GM18867 (cell line): ENCODE measurements around the gene NUMB.

Experiments used
- ATAC-seq: cut with Tn5 transposase; IDR thresholded peaks from one replicate; pipeline ENCODE4 v1.9.1; 2021; ENCODE audit warnings: mild to moderate bottlenecking, moderate library complexity; ENCODE audit not compliant: unreplicated experiment

NUMB gene

DNA sequence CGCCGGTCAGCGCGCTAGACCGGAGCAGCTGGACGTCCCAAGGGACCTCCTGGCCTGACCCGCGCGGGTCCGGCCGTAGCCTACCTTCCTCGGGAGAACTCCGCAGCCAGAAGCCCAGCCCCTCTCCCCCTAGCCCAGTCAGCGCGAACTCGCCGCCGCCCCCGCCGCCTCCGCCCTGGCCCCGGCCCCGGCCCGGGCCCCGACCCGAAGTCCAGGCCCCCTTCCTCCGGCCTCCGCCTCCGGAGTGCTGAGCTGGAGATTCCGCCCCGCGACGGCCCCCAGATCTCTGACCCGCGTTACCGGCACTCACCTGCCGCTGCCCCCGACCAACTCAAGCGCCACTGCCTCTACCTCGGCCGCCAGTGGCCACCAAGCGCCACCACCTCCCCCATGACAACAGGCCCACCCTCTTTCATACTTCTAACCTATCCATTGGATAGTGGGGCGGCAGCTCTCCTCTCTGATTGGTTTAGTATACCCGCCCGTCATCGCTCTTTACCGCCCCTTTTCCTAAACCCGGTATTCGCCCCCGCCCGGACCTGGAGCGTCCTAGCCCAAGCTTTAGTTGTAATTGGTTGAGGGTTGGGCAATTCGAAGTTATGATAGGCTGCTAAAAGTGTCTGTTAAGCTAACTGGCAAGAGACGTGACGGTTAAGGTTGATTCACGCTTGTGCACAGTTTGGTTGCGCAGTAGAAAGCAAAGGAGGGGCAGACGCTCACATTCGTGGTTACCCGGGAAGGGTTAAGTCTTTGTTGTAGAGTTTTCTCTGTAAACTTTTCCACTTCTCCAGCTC is at the start of gene NUMB:
NUMB (minus strand) TSS at position 364 of the 794 bp plus-strand sequence. CDS start 102,795 bp downstream, outside the sequence.
- ATAC-seq, result peak; percentile 93

DNA sequence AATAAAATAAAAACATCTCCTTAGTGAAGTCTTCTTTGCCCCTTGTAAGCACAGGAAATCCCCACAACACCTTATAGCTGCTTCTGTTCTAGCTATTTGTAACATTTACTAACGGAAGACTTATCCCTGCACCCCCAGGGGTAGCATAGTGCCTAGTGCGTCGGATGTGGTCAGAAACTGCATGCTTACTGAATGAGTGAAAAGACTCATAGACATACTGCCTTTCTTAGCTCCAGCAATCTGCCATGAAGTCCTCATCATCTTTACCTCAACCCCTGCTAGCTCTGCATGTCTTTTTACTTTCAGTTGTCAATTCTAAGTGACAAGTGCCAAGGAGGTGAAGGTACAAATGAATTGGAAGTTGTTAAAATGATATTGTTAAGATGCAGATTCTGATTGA is 45.3 kb upstream of the NUMB start:
- ATAC-seq, result no peak

DNA sequence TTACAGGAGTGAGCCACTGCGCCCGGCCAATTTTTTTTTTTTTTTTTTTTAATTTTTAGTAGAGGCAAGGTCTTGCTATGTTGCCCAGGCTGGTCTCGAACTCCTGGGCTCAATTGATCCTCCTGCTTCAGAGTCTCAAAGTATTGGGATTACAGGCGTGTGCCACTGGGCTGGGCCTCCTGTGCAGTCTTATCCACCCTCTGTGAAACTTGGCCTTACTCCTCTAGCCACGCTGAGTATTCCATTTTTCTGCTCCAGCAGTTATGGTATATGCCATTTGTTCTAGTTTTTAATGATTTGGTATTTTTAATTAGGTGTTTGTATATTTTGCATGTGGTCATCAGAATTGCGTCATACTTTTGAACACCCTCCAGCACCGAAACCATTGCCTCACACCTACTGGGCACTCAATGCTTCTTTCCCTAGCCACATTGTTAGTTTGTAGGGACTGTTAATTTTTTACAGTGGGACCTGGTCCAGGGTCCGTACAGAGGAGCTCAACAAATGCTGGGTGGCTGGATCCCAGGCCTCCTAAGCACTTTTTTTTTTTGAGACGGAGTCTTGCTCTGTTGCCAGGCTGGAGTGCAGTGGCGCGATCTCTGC is 43.8 kb upstream of the NUMB start:
- no peak for ATAC-seq

DNA sequence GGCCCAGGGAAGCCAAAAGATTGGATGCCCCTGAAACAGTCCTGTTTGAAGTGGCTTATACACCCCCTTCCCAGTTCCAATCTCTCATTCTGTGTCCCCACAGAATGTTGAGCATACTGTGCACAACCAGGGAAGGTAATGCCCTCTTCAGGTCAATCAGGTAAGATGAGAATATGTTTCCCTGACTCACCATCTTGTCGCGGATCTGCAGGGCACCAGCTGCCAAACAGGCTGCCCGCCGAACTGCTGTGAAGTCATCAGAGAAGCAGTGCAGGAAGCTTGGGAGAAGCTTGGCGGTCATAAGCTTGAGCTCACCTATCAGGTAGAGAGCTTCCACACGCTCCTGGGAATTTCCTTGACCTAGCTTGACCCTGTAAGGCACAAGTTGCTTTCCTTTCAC is 42.0 kb upstream of the NUMB start:
- no peak for ATAC-seq

DNA sequence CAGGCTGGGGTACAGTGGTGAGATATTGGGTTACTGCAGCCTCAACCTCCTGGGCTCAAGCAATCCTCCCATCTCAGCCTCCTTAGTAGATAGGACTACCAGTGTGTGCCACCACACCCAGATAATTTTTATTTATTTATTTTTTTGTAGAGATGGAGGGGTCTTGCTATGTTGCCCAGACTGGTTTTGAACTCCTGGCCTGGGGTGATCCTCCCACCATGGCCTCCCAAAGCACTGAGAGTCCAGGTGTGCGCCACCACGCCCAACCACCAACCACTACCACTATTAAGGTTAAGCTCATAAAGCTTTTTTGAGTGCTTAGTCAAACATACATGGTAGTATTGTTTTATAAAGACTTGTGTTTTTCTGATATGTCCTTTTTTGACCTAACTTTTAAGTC is 36.2 kb upstream of the NUMB start:
- no peak for ATAC-seq

DNA sequence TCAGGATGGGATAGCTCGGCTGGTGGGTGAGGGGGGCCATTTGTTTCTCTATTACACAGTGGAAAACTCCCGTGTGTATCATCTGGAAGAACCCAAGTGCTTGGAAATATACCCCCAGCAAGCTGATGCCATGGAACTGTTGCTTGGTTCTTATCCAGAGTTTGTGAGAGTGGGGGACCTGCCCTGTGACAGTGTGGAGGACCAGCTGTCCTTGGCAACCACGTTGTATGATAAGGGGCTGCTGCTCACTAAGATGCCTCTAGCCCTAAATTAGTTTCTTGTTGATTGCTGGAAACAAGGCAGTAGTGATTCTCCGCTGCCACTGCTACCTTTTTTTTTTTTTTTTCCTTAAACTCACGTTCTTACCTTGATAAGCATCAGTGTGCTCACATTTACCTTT is 34.3 kb upstream of the NUMB start:
- ATAC-seq, result no peak

DNA sequence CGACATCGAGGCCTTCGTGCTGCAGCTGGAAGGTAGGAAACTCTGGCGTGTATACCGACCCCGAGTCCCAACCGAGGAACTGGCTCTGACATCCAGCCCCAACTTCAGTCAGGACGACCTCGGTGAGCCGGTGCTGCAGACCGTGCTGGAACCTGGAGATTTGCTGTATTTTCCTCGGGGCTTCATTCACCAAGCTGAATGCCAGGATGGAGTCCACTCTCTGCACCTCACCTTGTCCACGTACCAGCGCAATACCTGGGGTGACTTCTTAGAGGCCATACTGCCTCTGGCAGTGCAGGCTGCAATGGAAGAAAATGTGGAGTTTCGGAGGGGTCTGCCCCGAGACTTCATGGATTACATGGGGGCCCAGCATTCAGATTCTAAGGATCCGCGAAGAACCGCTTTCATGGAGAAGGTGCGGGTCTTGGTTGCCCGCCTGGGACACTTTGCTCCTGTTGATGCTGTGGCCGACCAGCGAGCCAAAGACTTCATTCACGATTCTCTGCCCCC is 33.8 kb upstream of the NUMB start:
- no peak for ATAC-seq

DNA sequence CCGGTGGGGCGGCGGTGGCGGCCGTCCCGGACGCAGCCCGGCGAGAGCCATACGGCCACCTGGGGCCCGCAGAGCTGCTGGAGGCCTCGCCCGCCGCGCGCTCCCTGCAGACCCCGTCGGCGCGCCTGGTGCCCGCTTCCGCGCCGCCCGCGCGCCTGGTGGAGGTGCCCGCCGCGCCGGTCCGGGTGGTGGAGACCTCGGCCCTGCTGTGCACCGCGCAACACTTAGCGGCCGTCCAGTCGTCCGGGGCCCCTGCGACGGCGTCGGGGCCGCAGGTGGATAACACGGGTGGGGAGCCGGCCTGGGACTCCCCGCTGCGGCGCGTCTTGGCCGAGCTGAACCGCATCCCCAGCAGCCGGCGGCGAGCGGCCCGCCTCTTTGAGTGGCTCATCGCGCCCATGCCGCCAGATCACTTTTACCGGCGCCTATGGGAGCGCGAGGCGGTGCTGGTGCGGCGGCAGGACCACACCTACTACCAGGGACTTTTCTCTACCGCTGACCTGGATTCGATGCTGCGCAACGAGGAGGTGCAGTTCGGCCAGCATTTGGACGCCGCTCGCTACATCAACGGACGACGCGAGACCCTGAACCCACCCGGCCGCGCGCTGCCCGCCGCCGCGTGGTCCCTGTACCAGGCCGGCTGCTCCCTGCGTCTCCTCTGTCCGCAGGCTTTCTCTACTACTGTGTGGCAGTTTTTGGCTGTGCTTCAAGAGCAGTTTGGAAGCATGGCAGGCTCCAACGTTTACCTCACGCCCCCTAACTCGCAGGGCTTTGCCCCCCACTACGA is 33.1 kb upstream of the NUMB start:
- peak; percentile 51 for ATAC-seq

DNA sequence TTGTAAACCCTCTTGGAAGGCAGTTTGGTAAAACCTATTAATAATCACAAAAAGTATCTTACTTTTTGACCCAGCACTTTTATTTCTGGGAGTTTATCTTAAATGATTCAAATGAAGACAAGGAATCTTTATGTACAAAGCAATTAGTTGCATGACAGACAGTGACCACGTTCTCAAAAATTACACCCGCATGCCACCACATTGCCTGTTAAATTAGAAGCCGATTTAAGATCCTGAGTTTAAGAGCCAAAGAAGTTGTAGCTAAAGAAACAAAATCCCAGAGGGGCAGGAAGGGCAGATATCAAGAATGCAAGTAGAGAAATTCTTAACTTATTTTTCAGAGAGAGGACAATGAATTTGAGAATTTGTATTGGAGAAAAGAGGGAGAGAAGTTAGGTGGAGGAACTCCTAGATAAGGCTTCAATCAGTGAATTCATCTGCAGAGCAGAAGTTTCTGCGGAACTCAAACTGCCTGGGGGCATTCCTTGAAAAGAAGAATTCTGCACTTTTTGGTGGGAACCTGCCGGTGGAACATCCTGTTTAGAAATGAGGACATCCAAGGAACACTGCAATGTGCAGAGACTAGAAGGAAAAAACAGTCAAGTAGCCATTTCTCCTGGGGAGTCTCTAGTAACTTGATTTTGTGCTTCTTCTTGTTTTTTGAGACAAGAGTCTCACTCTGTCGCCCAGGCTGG is 31.3 kb upstream of the NUMB start:
- no peak for ATAC-seq

DNA sequence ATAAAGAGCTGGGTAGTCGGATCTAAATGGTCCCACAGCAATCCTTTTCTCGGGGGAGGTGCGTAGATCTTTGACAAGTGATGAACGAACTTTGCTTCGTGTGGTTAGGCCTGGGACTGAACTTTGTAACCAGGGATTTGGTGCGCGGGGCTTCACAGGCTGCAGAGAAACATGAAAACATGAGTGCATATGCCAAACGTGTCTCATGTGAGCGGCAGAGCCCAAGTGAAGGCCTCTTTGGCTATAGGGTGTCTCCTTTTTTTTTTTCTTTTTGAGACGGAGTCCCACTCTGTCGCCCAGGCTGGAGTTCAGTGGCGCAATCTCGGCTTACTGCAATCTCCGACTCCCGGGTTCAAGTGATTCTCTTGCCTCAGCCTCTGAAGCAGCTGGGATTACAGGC is 20.3 kb upstream of the NUMB start:
- no peak for ATAC-seq

DNA sequence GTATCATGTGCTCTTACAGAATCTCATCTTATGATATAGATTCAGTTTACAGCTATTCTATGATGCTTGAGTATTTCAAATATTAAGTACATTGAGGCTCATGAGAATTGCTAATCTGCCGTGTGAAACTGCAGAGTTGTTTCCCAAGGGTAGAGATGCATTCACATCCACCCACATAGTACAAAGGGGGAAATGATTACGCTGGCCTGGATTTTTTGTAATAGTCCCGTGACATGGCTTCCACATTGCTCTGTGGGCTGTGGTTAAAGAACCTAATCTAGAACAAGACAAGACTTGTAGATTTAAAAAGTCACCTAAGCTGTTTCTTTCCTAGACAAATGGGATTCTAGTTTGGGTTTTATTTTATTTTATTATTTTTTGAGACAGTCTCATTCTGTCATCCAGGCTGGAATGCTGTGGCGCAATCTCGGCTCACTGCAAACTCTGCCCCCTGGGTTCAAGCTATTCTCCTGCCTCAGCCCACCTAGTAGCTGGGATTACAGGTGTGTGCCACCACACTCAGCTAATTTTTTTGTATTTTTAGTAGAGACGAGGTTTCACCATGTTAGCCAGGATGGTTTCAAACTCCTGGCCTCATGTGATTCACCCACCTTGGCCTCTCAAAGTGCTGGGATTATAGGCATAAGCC is 19.4 kb upstream of the NUMB start:
- peak; percentile 53 for ATAC-seq

DNA sequence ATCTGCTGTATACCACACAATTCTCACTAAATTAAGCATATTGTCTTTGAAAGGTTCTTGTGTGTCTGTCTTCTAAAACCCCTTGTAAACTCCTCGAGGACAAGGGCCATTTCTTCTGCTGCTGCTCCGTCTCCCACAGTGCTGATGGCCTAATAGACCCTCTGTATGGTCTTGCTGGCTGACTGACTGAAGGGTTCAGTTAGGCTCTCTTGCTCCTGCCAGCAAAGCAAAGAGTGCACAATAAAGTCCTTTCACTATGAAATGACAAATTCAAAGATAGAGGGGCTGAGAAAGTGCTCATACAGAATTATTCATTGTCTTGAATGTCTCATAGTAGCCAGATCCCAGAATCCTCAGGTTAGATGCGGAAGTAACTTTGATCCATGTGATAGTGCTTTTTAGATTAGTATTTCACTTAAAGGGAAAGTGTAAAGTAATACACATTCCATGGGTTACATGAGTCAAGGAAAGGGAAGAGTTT is 18.1 kb upstream of the NUMB start:
- ATAC-seq, result no peak

DNA sequence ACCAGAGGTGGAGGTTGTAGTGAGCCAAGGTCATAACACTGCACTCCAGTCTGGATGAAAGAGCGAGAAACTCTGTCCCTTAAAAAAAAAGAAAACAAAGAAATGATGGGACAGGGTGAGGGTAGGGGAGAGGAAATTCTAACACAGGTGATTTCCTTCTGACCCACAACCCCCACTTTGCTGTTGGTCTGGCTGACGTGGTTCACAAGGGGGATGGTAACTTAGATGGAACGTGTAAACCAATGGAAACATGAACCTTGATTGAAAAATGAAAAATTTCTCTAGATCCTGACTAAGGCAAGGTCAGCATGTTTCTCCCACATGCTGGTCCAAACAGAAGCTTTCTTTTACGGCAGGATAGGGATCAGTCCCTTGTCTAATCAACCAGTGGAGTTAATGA is 16.6 kb upstream of the NUMB start:
- ATAC-seq, result no peak

DNA sequence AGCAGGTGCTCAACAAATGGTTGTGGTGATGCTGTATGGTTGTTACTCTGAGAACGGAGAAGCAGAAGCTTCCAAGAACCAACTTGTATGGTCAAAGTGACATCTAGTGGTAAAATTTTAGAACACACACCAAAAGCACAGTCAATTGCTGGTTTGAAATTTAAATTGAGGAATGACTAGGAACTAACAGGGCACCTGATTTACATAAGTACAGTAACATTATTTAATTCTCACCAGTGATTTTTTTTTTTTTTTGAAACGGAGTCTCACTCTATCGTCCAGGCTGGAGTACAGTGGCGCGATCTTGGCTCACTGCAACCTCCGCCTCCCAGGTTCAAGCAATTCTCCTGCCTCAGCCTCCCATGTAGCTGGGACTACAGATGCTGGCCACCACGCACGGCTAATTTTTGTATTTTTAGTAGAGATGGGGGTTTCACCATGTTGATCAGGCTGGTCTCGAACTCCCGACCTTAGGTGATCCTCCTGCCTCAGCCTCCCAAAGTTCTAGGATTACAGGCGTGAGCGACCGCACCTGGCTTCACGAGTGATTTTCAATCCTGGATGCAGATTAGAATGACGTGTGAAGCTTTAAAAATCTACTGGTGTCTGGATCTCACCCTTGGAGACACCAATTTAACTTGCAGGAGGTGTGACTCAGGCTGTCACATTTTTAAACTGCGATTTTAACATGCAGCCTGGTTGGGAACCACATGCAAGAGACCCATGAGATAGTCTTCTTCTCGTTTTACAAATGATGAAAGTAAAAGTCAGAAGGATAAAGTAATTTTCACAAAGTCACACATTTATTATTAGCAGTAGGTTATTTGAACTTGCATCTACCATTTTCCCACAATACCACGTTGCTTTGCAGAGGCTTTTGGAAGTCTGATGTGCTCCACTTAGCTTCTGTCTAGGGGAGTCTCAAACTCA is 14.1 kb upstream of the NUMB start:
- no peak for ATAC-seq

DNA sequence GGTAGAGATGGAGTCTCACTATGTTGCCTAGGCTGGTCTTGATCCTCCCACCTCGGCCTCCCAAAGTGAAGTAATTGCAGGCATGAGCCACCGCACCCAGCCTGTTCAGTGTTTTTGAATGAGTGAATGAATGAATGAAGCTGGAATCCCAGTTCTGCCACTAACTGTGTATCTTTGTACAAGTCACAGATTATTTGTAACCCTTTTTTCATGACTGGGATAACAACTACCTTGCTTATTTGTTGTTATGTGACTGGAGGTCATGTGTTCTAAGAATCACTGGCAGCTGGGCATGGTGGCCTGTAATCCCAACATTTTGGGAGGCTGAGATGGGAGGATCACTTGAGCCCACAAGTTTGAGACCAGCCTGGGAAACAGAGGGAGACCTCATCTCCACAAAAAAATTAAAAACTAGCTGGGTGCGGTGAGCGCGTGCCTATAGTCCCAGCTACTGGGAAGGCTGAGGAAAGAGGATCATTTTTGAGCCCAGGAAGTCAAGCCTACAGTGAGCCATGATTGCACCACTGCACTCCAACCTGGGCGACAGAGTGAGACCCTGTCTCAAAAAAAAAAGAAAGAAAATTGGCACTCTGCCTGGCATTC is 13.3 kb upstream of the NUMB start:
- ATAC-seq, result no peak

DNA sequence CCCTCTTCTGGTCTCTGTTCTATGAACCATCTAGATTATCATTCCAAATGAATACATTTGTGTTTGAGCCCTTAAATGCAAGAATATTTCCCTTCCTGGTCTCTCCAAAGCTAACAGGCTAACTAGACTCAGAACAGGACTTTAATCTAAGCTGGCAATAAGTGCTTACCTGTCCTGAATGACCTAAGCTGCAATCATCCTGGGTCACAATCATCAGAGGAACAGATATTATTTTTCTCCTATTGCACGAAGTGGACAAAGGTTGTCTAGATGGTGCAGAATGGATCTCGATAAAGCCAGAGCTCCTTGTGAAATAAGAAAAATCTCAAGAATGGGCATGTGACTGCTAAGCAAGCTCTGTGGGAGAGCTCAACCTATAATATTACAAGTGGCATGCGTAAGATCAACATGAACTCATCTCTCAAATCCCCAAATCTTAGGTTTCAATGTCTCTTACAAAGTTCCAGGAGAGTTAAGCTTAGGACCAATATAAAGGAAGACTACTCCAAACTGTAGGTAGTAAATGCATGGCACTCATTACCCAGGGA is 10.6 kb upstream of the NUMB start:
- ATAC-seq, result no peak

DNA sequence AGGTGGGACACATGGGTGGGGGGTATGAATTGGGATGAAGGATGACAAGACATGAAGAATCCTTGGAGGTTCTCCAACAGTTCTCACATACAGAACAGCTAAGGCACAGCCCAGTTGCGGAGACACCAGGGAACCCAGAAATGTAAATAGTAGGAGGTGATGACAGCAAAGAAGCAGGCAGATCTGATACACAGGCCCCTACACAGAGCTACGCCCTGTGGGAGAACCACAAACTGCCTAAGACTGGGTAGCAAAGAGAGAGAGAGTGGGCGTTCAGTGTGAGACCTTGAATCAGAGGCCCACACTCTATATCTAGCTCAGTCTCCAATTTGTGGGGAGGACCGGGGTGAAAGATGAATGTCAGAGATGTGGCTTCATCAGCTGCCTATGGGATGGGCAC is 9.5 kb upstream of the NUMB start:
- ATAC-seq, result no peak

DNA sequence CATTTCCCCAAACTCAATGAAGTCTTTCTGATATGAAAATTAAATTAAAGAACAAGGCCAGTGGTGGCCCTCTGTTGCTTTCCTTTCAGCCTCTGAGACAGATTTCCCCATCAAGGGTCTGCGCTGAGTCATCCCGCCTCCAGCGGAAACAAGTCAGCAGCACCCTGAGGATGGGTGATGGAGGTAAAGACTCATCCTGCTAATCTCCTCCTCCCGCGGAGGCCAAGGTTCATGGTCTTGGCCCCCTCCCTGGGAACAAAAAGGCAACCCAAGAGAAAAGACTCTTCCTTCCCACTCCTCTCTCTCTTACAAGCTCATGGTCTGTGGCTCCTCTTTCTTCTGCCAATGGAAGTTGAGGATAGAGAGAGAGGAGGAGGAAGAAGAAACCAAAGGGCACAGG is 9.0 kb upstream of the NUMB start:
- ATAC-seq, result no peak

DNA sequence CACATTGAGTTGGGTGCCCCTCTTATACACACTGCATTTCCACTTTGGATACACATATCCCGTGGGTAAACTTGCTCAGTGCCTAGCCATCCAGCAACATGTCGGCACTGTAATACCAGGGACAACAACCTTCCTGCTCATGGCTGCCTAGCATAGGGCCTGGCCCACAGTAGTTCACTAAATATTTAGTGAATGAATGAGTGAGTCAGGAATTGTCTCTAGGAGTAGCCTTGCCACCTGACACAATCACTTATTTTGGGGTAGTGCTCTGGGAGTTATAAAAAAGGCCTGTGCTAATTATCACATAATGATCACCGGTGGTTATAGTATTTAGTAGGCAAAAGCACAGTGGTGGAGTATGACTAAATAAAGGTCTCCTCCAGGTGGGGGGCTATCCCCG is 8.5 kb upstream of the NUMB start:
- no peak for ATAC-seq
